Subcutaneous abdominal adipose tissue (tissue), 5 donors: ENCODE results near the gene CCDC39.
"Not testable (repeated sequence)": the region's sequence is repeated elsewhere in the genome, so short reads cannot be mapped to it uniquely, and the experiment has no call there.

Source experiments
- H3K27ac ChIP-seq: one replicate; pipeline ENCODE4 v1.7.0; 2013; ENCODE audit warnings: low read depth, mild to moderate bottlenecking, inconsistent platforms, low read length, moderate library complexity
- H3K27me3 ChIP-seq, 5 donors: one replicate each; pipeline ENCODE4 v1.7.0; 2013; ENCODE audit warnings: low read length in 5 of 5, inconsistent platforms in 1 of 5; ENCODE audit not compliant: control insufficient read depth in 5 of 5, insufficient read depth in 4 of 5
- H3K36me3 ChIP-seq, 5 donors: one replicate each; pipeline ENCODE4 v1.7.0; 2013; ENCODE audit warnings: low read length in 5 of 5; ENCODE audit not compliant: control insufficient read depth in 5 of 5, insufficient read depth in 5 of 5
- H3K4me1 ChIP-seq, 5 donors: one replicate each; pipeline ENCODE4 v1.7.0; 2013; ENCODE audit warnings: low read length in 5 of 5, mild to moderate bottlenecking in 3 of 5, moderate library complexity in 1 of 5; ENCODE audit not compliant: control insufficient read depth in 5 of 5, insufficient read depth in 5 of 5
- H3K4me3 ChIP-seq, 5 donors: one replicate each; pipeline ENCODE4 v1.7.0; 2013; ENCODE audit warnings: low read length in 5 of 5, low read depth in 1 of 5
- H3K9ac ChIP-seq, 5 donors: one replicate each; pipeline ENCODE4 v1.7.0; 2013; ENCODE audit warnings: low read length in 5 of 5, mild to moderate bottlenecking in 4 of 5, moderate library complexity in 3 of 5
- H3K9me3 ChIP-seq, 5 donors: one replicate each; pipeline ENCODE4 v1.7.0; 2013; ENCODE audit warnings: low read length in 5 of 5; ENCODE audit not compliant: control insufficient read depth in 5 of 5
- donor health status: healthy.
- donor health status: healthy.
- donor health status: healthy.
- donor health status: healthy.
- donor health status: healthy.

Gene CCDC39

GRCh38 chr3:180601688-180602666, 77.3 kb downstream of the CCDC39 start, which contains the start of gene TTC14:
Gene TTC14, plus strand, starts transcription at chr3:180602163. Its CDS starts 99 bp downstream, at chr3:180602262.
- Histone ChIP-seq H3K27me3 (peaks cover 0 to 2% (median 0%) of the 10 kb centered on the region in 5 donors), H3K9me3 (no peaks in the 10 kb centered on the region), H3K36me3 (peaks cover 16 to 32% (median 26%) of the 10 kb centered on the region in 5 donors), H3K4me1 (peaks cover 3 to 20% (median 17%) of the 10 kb centered on the region in 5 donors), H3K4me3 (peak within 1 kb of the TSS; percentile 81 to 99 (median 96)), H3K27ac (peak within 1 kb of the TSS; percentile 79), H3K9ac (peak within 1 kb of the TSS; percentile 82 to 94 (median 90))

- Histone ChIP-seq H3K36me3 (peaks cover 1 to 17% (median 11%) of the 10 kb centered on the region in 5 donors), H3K9ac (no peak overlapping the region), H3K9me3 (no peaks in the 10 kb centered on the region), H3K4me3 (no peak overlapping the region), H3K27ac (no peak overlapping the region), H3K4me1 (peaks cover 3 to 20% (median 17%) of the 10 kb centered on the region in 5 donors), H3K27me3 (peaks cover 0 to 2% (median 0%) of the 10 kb centered on the region in 5 donors)
Observed at GRCh38 chr3:180600473-180600872, 78.8 kb downstream of the CCDC39 start.

GRCh38 chr3:180595559-180595935, 83.7 kb downstream of the CCDC39 start:
- no peaks in the 10 kb centered on the region for H3K36me3 ChIP-seq
- H3K9me3 ChIP-seq: no peaks in the 10 kb centered on the region
- H3K9ac ChIP-seq: no peak overlapping the region
- peaks cover 0 to 4% (median 0%) of the 10 kb centered on the region in 5 donors for H3K27me3 ChIP-seq
- no peak overlapping the region for H3K4me3 ChIP-seq
- no peak overlapping the region for H3K27ac ChIP-seq
- no peaks in the 10 kb centered on the region for H3K4me1 ChIP-seq

GRCh38 chr3:180594631-180595558, 84.4 kb downstream of the CCDC39 start:
- H3K9me3 ChIP-seq: no peaks in the 10 kb centered on the region
- H3K27ac ChIP-seq: no peak overlapping the region
- no peak overlapping the region for H3K9ac ChIP-seq
- H3K36me3 ChIP-seq: no peaks in the 10 kb centered on the region
- H3K4me3 ChIP-seq: no peak overlapping the region
- peaks cover 0 to 4% (median 0%) of the 10 kb centered on the region in 5 donors for H3K27me3 ChIP-seq
- H3K4me1 ChIP-seq: no peaks in the 10 kb centered on the region

- not testable (repeated sequence) for H3K4me1 ChIP-seq, H3K9me3 ChIP-seq, H3K4me3 ChIP-seq, H3K9ac ChIP-seq, H3K27ac ChIP-seq, H3K27me3 ChIP-seq, H3K36me3 ChIP-seq
Observed at GRCh38 chr3:180593631-180594030, 85.7 kb downstream of the CCDC39 start.

- no peaks in the 10 kb centered on the region for H3K36me3 ChIP-seq
- no peak overlapping the region for H3K4me3 ChIP-seq
- peaks cover 2 to 11% (median 7%) of the 10 kb centered on the region in 5 donors for H3K27me3 ChIP-seq
- no peaks in the 10 kb centered on the region for H3K4me1 ChIP-seq
- no peak overlapping the region for H3K9ac ChIP-seq
- H3K9me3 ChIP-seq: no peaks in the 10 kb centered on the region
- H3K27ac ChIP-seq: no peak overlapping the region
Observed at GRCh38 chr3:180590396-180590795, 88.9 kb downstream of the CCDC39 start.

GRCh38 chr3:180580934-180581333, 98.4 kb downstream of the CCDC39 start:
- Histone ChIP-seq H3K4me1 (no peaks in the 10 kb centered on the region), H3K36me3 (no peaks in the 10 kb centered on the region), H3K27ac (no peak overlapping the region), H3K27me3 (peaks cover 2 to 16% (median 8%) of the 10 kb centered on the region in 5 donors), H3K9ac (no peak overlapping the region), H3K4me3 (no peak overlapping the region), H3K9me3 (no peaks in the 10 kb centered on the region)

GRCh38 chr3:180575571-180575970, 103.7 kb downstream of the CCDC39 start:
- no peaks in the 10 kb centered on the region for H3K36me3 ChIP-seq
- no peaks in the 10 kb centered on the region for H3K27me3 ChIP-seq
- H3K4me1 ChIP-seq: no peaks in the 10 kb centered on the region
- H3K27ac ChIP-seq: no peak overlapping the region
- no peak overlapping the region for H3K9ac ChIP-seq
- H3K4me3 ChIP-seq: no peak overlapping the region
- H3K9me3 ChIP-seq: no peaks in the 10 kb centered on the region

GRCh38 chr3:180571831-180572598, 107.3 kb downstream of the CCDC39 start:
- no peak overlapping the region for H3K27ac ChIP-seq
- H3K27me3 ChIP-seq: no peaks in the 10 kb centered on the region
- no peak overlapping the region for H3K4me3 ChIP-seq
- H3K9ac ChIP-seq: no peak overlapping the region
- no peaks in the 10 kb centered on the region for H3K36me3 ChIP-seq
- H3K9me3 ChIP-seq: no peaks in the 10 kb centered on the region
- no peaks in the 10 kb centered on the region for H3K4me1 ChIP-seq
